ENCODE measurements around the gene GALNTL6. TPM values are rescaled to one million over a fixed set of nuclear protein-coding genes. Genes with fewer than 3 reads are reported as not detected.
A peak's percentile ranks its signal among the peaks of the same experiment; 100 is the strongest.
"Not testable (repeated sequence)": the region's sequence is repeated elsewhere in the genome, so short reads cannot be mapped to it uniquely, and the experiment has no call there.

GALNTL6 gene
- total RNA-seq, 1 donor from 2014 or later = 0.22 TPM

- no peak for ATAC-seq
- no peak for DNase-seq (ENCODE audit: low spot score)
- intact Hi-C loops (cut with DNase I) = no loop called here
These were observed 1150.5 kb downstream of the GALNTL6 start for GRCh38 chr4:172963498-172964294.

- intact Hi-C loops (cut with DNase I) = loop anchor here (10.0 kb wide), 1 partner anchor 1125 kb away; no protein-coding TSS in a partner anchor
- DNase-seq (ENCODE audit: low spot score); ATAC-seq: not testable (repeated sequence)
These were observed 1157.0 kb downstream of the GALNTL6 start for GRCh38 chr4:172970189-172970588.

GRCh38 chr4:172974586-172974985, 1161.4 kb downstream of the GALNTL6 start:
- no peak for ATAC-seq

GRCh38 chr4:172975651-172976229, 1162.5 kb downstream of the GALNTL6 start:
- intact Hi-C loops (cut with DNase I) = loop anchor here (10.0 kb wide), 1 partner anchor 1131 kb away; no protein-coding TSS in a partner anchor
- no peak for ATAC-seq

More at GRCh38 chr4:172974586-172974985, 1161.4 kb downstream of the GALNTL6 start:
- intact Hi-C loops (cut with DNase I) = loop anchor here (10.0 kb wide), 1 partner anchor 1130 kb away; no protein-coding TSS in a partner anchor
- DNase-seq (ENCODE audit: low spot score) = no peak

GRCh38 chr4:172977491-172978041, 1164.4 kb downstream of the GALNTL6 start:
- DNase-seq (ENCODE audit: low spot score); ATAC-seq: not testable (repeated sequence)
- intact Hi-C loops (cut with DNase I) = loop anchor here (10.0 kb wide), 1 partner anchor 1133 kb away; no protein-coding TSS in a partner anchor

More at GRCh38 chr4:172975651-172976229, 1162.5 kb downstream of the GALNTL6 start:
- no peak for DNase-seq (ENCODE audit: low spot score)

GRCh38 chr4:172978848-172979247, 1165.6 kb downstream of the GALNTL6 start:
- intact Hi-C loops (cut with DNase I) = loop anchor here (10.0 kb wide), 1 partner anchor 1134 kb away; no protein-coding TSS in a partner anchor
- ATAC-seq (no peak), DNase-seq (ENCODE audit: low spot score) (no peak)

GRCh38 chr4:172979332-172979731, 1166.1 kb downstream of the GALNTL6 start:
- ATAC-seq (no peak), DNase-seq (ENCODE audit: low spot score) (no peak)
- intact Hi-C loops (cut with DNase I) = loop anchor here (10.0 kb wide), 1 partner anchor 1135 kb away; no protein-coding TSS in a partner anchor

- DNase-seq (ENCODE audit: low spot score) = no peak
- intact Hi-C loops (cut with DNase I) = no loop called here
- ATAC-seq = no peak
These were observed 1167.0 kb downstream of the GALNTL6 start for GRCh38 chr4:172980219-172980618.

GRCh38 chr4:172982151-172982590, 1169.0 kb downstream of the GALNTL6 start:
- ATAC-seq = peak; percentile 79

GRCh38 chr4:172983014-172983413, 1169.8 kb downstream of the GALNTL6 start:
- DNase-seq (ENCODE audit: low spot score) (no peak), ATAC-seq (peak; percentile 61)
- intact Hi-C loops (cut with DNase I) = no loop called here

More at GRCh38 chr4:172982151-172982590, 1169.0 kb downstream of the GALNTL6 start:
- intact Hi-C loops (cut with DNase I) = no loop called here
- DNase-seq (ENCODE audit: low spot score) = no peak

- DNase-seq (ENCODE audit: low spot score) = no peak
- intact Hi-C loops (cut with DNase I) = no loop called here
- ATAC-seq = no peak
These were observed 1170.4 kb downstream of the GALNTL6 start for GRCh38 chr4:172983631-172984030.

GRCh38 chr4:172985552-172985951, 1172.3 kb downstream of the GALNTL6 start:
- intact Hi-C loops (cut with DNase I) = no loop called here
- ATAC-seq (no peak), DNase-seq (ENCODE audit: low spot score) (no peak)

GRCh38 chr4:172986114-172986513, 1172.9 kb downstream of the GALNTL6 start:
- no peak for DNase-seq (ENCODE audit: low spot score)
- intact Hi-C loops (cut with DNase I) = no loop called here
- ATAC-seq = no peak

GRCh38 chr4:172989984-172990820, 1177.0 kb downstream of the GALNTL6 start:
- no peak for ATAC-seq
- intact Hi-C loops (cut with DNase I) = no loop called here
- no peak for DNase-seq (ENCODE audit: low spot score)

- no peak for ATAC-seq
These were observed 1179.6 kb downstream of the GALNTL6 start for GRCh38 chr4:172992648-172993378.

GRCh38 chr4:172995161-172995560, 1182.0 kb downstream of the GALNTL6 start:
- intact Hi-C loops (cut with DNase I) = no loop called here
- no peak for ATAC-seq
- DNase-seq (ENCODE audit: low spot score) = no peak

More at GRCh38 chr4:172992648-172993378, 1179.6 kb downstream of the GALNTL6 start:
- no peak for DNase-seq (ENCODE audit: low spot score)
- intact Hi-C loops (cut with DNase I) = no loop called here

GRCh38 chr4:172995704-172996103, 1182.5 kb downstream of the GALNTL6 start:
- ATAC-seq = no peak
- intact Hi-C loops (cut with DNase I) = no loop called here
- no peak for DNase-seq (ENCODE audit: low spot score)
